Measurements from ENCODE around the gene CYP46A1. TPM values are rescaled to one million over a fixed set of nuclear protein-coding genes. Genes with fewer than 3 reads are reported as not detected.
"Not testable (repeated sequence)": the region's sequence is repeated elsewhere in the genome, so short reads cannot be mapped to it uniquely, and the experiment has no call there.

Gene CYP46A1
- total and polyA plus RNA-seq, 9 donors = 2.3 to 6.3 (median 3.7) TPM

GRCh38 chr14:99757331-99758070 is 73.4 kb downstream of the CYP46A1 start:
- peaks cover 64% of the 10 kb centered on the region for H3K4me1 ChIP-seq (ENCODE audit: control insufficient read depth, insufficient read depth, low read length)
- no peaks in the 10 kb centered on the region for H3K9me3 ChIP-seq (replicated peaks; ENCODE audit: control insufficient read depth, low read depth, low read length)
- no peaks in the 10 kb centered on the region for H3K36me3 ChIP-seq (ENCODE audit: control insufficient read depth, insufficient read depth, low read length)
- 94% methylated on average over 7 of the region's 12 CpGs for WGBS (ENCODE audit: insufficient coverage)
- no peak overlapping the region for H3K4me3 ChIP-seq (ENCODE audit: low read length)
- DNase-seq = no peak
- H3K27ac ChIP-seq (ENCODE audit: low read length) = no peak overlapping the region
- peaks cover 2% of the 10 kb centered on the region for H3K27me3 ChIP-seq (ENCODE audit: control insufficient read depth, insufficient read depth, low read length)

GRCh38 chr14:99758121-99758821 is 74.2 kb downstream of the CYP46A1 start:
- DNase-seq = peak; percentile 92
- H3K27ac ChIP-seq (ENCODE audit: low read length) = peak overlapping the region; percentile 56
- peaks cover 2% of the 10 kb centered on the region for H3K27me3 ChIP-seq (ENCODE audit: control insufficient read depth, insufficient read depth, low read length)
- WGBS (ENCODE audit: insufficient coverage) = 54% methylated on average over 7 of the region's 11 CpGs
- H3K4me1 ChIP-seq (ENCODE audit: control insufficient read depth, insufficient read depth, low read length) = peaks cover 57% of the 10 kb centered on the region
- no peaks in the 10 kb centered on the region for H3K36me3 ChIP-seq (ENCODE audit: control insufficient read depth, insufficient read depth, low read length)
- no peak overlapping the region for H3K4me3 ChIP-seq (ENCODE audit: low read length)
- no peaks in the 10 kb centered on the region for H3K9me3 ChIP-seq (replicated peaks; ENCODE audit: control insufficient read depth, low read depth, low read length)

- Histone ChIP-seq H3K4me1 (ENCODE audit: control insufficient read depth, insufficient read depth, low read length) (peaks cover 50% of the 10 kb centered on the region), H3K9me3 (replicated peaks; ENCODE audit: control insufficient read depth, low read depth, low read length) (no peaks in the 10 kb centered on the region), H3K36me3 (ENCODE audit: control insufficient read depth, insufficient read depth, low read length) (no peaks in the 10 kb centered on the region), H3K27ac (ENCODE audit: low read length) (peak overlapping the region; percentile 21), H3K27me3 (ENCODE audit: control insufficient read depth, insufficient read depth, low read length) (no peaks in the 10 kb centered on the region), H3K4me3 (ENCODE audit: low read length) (no peak overlapping the region)
- WGBS (ENCODE audit: insufficient coverage) = 67% methylated on average over 5 of the region's 7 CpGs
- DNase-seq = no peak
These were observed 74.9 kb downstream of the CYP46A1 start for GRCh38 chr14:99758872-99759545.

GRCh38 chr14:99759546-99759925 is 75.4 kb downstream of the CYP46A1 start:
- Histone ChIP-seq H3K9me3 (replicated peaks; ENCODE audit: control insufficient read depth, low read depth, low read length) (no peaks in the 10 kb centered on the region), H3K36me3 (ENCODE audit: control insufficient read depth, insufficient read depth, low read length) (no peaks in the 10 kb centered on the region), H3K4me3 (ENCODE audit: low read length) (no peak overlapping the region), H3K27me3 (ENCODE audit: control insufficient read depth, insufficient read depth, low read length) (no peaks in the 10 kb centered on the region), H3K4me1 (ENCODE audit: control insufficient read depth, insufficient read depth, low read length) (peaks cover 45% of the 10 kb centered on the region), H3K27ac (ENCODE audit: low read length) (no peak overlapping the region)
- WGBS (ENCODE audit: insufficient coverage) = 63% methylated on average over 8 of the region's 9 CpGs
- no peak for DNase-seq

- H3K4me3 ChIP-seq (ENCODE audit: low read length) = no peak overlapping the region
- H3K4me1 ChIP-seq (ENCODE audit: control insufficient read depth, insufficient read depth, low read length) = peaks cover 32% of the 10 kb centered on the region
- H3K27ac ChIP-seq (ENCODE audit: low read length) = no peak overlapping the region
- no peak for DNase-seq
- H3K9me3 ChIP-seq (replicated peaks; ENCODE audit: control insufficient read depth, low read depth, low read length) = no peaks in the 10 kb centered on the region
- 100% methylated on average over 1 of the region's 5 CpGs for WGBS (ENCODE audit: insufficient coverage)
- no peaks in the 10 kb centered on the region for H3K36me3 ChIP-seq (ENCODE audit: control insufficient read depth, insufficient read depth, low read length)
- no peaks in the 10 kb centered on the region for H3K27me3 ChIP-seq (ENCODE audit: control insufficient read depth, insufficient read depth, low read length)
These were observed 76.7 kb downstream of the CYP46A1 start for GRCh38 chr14:99760817-99761216.

GRCh38 chr14:99762911-99763310 is 78.8 kb downstream of the CYP46A1 start:
- no CpG with 5 or more reads among the region's 4 CpGs for WGBS (ENCODE audit: insufficient coverage)
- not testable (repeated sequence) for H3K4me3 ChIP-seq (ENCODE audit: low read length); H3K27ac ChIP-seq (ENCODE audit: low read length); H3K27me3 ChIP-seq (ENCODE audit: control insufficient read depth, insufficient read depth, low read length); H3K36me3 ChIP-seq (ENCODE audit: control insufficient read depth, insufficient read depth, low read length); H3K9me3 ChIP-seq (replicated peaks; ENCODE audit: control insufficient read depth, low read depth, low read length); DNase-seq
- peaks cover 30% of the 10 kb centered on the region for H3K4me1 ChIP-seq (ENCODE audit: control insufficient read depth, insufficient read depth, low read length)

GRCh38 chr14:99763527-99764221 is 79.6 kb downstream of the CYP46A1 start:
- Histone ChIP-seq H3K36me3 (ENCODE audit: control insufficient read depth, insufficient read depth, low read length) (no peaks in the 10 kb centered on the region), H3K4me3 (ENCODE audit: low read length) (no peak overlapping the region), H3K27me3 (ENCODE audit: control insufficient read depth, insufficient read depth, low read length) (no peaks in the 10 kb centered on the region), H3K27ac (ENCODE audit: low read length) (no peak overlapping the region), H3K9me3 (replicated peaks; ENCODE audit: control insufficient read depth, low read depth, low read length) (no peaks in the 10 kb centered on the region), H3K4me1 (ENCODE audit: control insufficient read depth, insufficient read depth, low read length) (peaks cover 28% of the 10 kb centered on the region)
- no peak for DNase-seq
- WGBS (ENCODE audit: insufficient coverage) = 78% methylated on average over 5 of the region's 13 CpGs

- Histone ChIP-seq H3K27ac (ENCODE audit: low read length) (no peak overlapping the region), H3K27me3 (ENCODE audit: control insufficient read depth, insufficient read depth, low read length) (no peaks in the 10 kb centered on the region), H3K9me3 (replicated peaks; ENCODE audit: control insufficient read depth, low read depth, low read length) (no peaks in the 10 kb centered on the region), H3K4me1 (ENCODE audit: control insufficient read depth, insufficient read depth, low read length) (peaks cover 22% of the 10 kb centered on the region), H3K36me3 (ENCODE audit: control insufficient read depth, insufficient read depth, low read length) (no peaks in the 10 kb centered on the region), H3K4me3 (ENCODE audit: low read length) (no peak overlapping the region)
- WGBS (ENCODE audit: insufficient coverage) = 83% methylated on average over 11 of the region's 11 CpGs
- no peak for DNase-seq
These were observed 80.2 kb downstream of the CYP46A1 start for GRCh38 chr14:99764222-99764706.

GRCh38 chr14:99768381-99768780 is 84.3 kb downstream of the CYP46A1 start:
- no peak overlapping the region for H3K27ac ChIP-seq (ENCODE audit: low read length)
- no peak overlapping the region for H3K4me3 ChIP-seq (ENCODE audit: low read length)
- H3K36me3 ChIP-seq (ENCODE audit: control insufficient read depth, insufficient read depth, low read length) = no peaks in the 10 kb centered on the region
- DNase-seq = no peak
- H3K9me3 ChIP-seq (replicated peaks; ENCODE audit: control insufficient read depth, low read depth, low read length) = no peaks in the 10 kb centered on the region
- 82% methylated on average over 5 of the region's 6 CpGs for WGBS (ENCODE audit: insufficient coverage)
- H3K4me1 ChIP-seq (ENCODE audit: control insufficient read depth, insufficient read depth, low read length) = peaks cover 27% of the 10 kb centered on the region
- H3K27me3 ChIP-seq (ENCODE audit: control insufficient read depth, insufficient read depth, low read length) = no peaks in the 10 kb centered on the region

GRCh38 chr14:99769123-99769522 is 85.0 kb downstream of the CYP46A1 start:
- 94% methylated on average over 6 of the region's 6 CpGs for WGBS (ENCODE audit: insufficient coverage)

More at GRCh38 chr14:99769123-99769522, 85.0 kb downstream of the CYP46A1 start:
- Histone ChIP-seq H3K4me1 (ENCODE audit: control insufficient read depth, insufficient read depth, low read length) (peaks cover 34% of the 10 kb centered on the region), H3K27ac (ENCODE audit: low read length) (no peak overlapping the region), H3K9me3 (replicated peaks; ENCODE audit: control insufficient read depth, low read depth, low read length) (no peaks in the 10 kb centered on the region), H3K27me3 (ENCODE audit: control insufficient read depth, insufficient read depth, low read length) (no peaks in the 10 kb centered on the region), H3K36me3 (ENCODE audit: control insufficient read depth, insufficient read depth, low read length) (no peaks in the 10 kb centered on the region), H3K4me3 (ENCODE audit: low read length) (no peak overlapping the region)
- DNase-seq = no peak
